ENCODE measurements around the gene RBBP4.
A peak's percentile ranks its signal among the peaks of the same experiment; 100 is the strongest.

DNA sequence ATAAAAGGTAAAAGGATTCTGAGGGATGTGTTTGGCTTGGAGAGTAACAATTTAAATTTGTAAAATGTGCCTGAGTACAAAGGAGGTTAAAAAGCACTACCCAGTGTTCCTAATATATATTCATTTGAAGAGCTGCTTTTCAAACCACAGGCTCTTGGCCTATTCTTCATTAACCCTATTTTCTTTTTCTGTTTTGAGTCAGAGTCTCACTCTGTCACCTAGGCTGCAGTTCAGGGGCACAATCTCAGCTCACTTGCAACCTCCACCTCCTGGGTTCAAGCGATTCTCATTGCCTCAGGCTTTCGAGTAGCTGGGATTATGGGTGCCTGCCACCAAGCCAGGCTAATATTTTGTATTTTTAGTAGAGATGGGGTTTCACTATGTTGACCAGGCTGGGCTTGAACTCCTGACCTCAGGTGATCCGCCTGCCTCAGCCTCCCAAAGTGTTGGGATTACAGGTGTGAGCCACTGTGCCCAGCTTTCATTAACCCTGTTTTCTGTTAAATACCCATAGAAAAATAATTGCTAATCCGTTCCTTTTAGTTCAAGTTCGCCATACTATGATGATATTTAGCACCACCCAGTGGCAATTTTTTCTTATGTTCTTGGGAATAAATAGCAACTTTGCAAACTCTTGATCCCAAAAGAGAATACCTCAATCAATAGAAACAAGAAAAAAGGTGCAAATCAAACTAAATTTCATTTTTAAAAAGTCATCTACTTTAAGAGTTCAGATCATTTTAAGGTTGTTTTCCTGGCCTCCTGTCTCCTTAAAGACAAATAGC lies 31.1 kb upstream of the RBBP4 start:
- TF ChIP-seq POLR2A (IDR thresholded peaks at IDR 0.05): no peak
- TF ChIP-seq, protein P1, sequence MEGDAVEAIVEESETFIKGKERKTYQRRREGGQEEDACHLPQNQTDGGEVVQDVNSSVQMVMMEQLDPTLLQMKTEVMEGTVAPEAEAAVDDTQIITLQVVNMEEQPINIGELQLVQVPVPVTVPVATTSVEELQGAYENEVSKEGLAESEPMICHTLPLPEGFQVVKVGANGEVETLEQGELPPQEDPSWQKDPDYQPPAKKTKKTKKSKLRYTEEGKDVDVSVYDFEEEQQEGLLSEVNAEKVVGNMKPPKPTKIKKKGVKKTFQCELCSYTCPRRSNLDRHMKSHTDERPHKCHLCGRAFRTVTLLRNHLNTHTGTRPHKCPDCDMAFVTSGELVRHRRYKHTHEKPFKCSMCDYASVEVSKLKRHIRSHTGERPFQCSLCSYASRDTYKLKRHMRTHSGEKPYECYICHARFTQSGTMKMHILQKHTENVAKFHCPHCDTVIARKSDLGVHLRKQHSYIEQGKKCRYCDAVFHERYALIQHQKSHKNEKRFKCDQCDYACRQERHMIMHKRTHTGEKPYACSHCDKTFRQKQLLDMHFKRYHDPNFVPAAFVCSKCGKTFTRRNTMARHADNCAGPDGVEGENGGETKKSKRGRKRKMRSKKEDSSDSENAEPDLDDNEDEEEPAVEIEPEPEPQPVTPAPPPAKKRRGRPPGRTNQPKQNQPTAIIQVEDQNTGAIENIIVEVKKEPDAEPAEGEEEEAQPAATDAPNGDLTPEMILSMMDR (IDR thresholded peaks at IDR 0.05): peak in 1 of 5 experiments; percentile 27
- TF ChIP-seq EP300 (IDR thresholded peaks at IDR 0.05): no peak
